Measurements from ENCODE around the gene ECM2.

DNA sequence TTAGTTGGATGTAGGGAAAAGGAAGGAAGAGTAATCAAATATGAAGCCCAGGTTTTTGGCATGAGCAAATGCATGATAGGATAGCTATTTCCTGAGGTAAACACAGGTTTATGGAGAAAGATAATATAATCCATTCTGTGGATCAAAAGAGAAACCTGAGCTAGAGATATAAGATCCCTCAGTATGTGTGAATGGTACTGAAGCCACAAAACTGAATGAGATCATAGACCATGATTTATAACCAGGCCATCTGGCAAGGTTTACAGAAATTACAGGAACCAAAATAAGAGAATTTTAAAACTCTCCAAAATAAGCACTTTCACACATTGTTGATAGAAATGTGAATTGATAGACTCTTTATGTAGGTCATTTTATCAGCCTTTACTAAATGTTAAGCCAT, 28.7 kb upstream of the ECM2 start:
- TF ChIP-seq, protein P1, sequence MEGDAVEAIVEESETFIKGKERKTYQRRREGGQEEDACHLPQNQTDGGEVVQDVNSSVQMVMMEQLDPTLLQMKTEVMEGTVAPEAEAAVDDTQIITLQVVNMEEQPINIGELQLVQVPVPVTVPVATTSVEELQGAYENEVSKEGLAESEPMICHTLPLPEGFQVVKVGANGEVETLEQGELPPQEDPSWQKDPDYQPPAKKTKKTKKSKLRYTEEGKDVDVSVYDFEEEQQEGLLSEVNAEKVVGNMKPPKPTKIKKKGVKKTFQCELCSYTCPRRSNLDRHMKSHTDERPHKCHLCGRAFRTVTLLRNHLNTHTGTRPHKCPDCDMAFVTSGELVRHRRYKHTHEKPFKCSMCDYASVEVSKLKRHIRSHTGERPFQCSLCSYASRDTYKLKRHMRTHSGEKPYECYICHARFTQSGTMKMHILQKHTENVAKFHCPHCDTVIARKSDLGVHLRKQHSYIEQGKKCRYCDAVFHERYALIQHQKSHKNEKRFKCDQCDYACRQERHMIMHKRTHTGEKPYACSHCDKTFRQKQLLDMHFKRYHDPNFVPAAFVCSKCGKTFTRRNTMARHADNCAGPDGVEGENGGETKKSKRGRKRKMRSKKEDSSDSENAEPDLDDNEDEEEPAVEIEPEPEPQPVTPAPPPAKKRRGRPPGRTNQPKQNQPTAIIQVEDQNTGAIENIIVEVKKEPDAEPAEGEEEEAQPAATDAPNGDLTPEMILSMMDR (IDR thresholded peaks at IDR 0.05), result no peak
- TF ChIP-seq POLR2AphosphoS5 (IDR thresholded peaks at IDR 0.05), result no peak
